ENCODE data around the gene USP8. TPM values are rescaled to one million over a fixed set of nuclear protein-coding genes. Genes with fewer than 3 reads are reported as not detected.

The USP8 gene
- polyA plus RNA-seq, 3 donors = 32.1 to 62.4 (median 37.3) TPM

- Histone ChIP-seq H4K20me1 (ENCODE audit: insufficient read depth, low read length) (no peaks in the 10 kb centered on the region), H3K27ac (ENCODE audit: low read depth in 1 of 2, low read length in 2 of 2) (no peak overlapping the region), H3K36me3 (replicated peaks in 1 of 2; ENCODE audit: control insufficient read depth in 1 of 2, insufficient read depth in 2 of 2, low read length in 2 of 2) (no peaks in the 10 kb centered on the region), H3K79me2 (ENCODE audit: insufficient read depth, low read length) (no peaks in the 10 kb centered on the region), H3K9me3 (replicated peaks in 1 of 2; ENCODE audit: control insufficient read depth in 1 of 2, insufficient read depth in 1 of 2, low read length in 2 of 2) (no peaks in the 10 kb centered on the region), H3K27me3 (ENCODE audit: control insufficient read depth in 2 of 2, insufficient read depth in 2 of 2, low read length in 2 of 2) (no peaks in the 10 kb centered on the region), H3K4me3 (replicated peaks in 1 of 3; ENCODE audit: low read depth in 2 of 3, low read length in 3 of 3) (no peak overlapping the region), H3K4me2 (replicated peaks; ENCODE audit: extremely low read depth, low read length, poor library complexity, severe bottlenecking) (no peak overlapping the region), H2AFZ (ENCODE audit: insufficient read depth, low read depth, low read length, poor library complexity, severe bottlenecking) (no peak overlapping the region), H3K9ac (ENCODE audit: insufficient read depth, low read length, poor library complexity, severe bottlenecking) (no peak overlapping the region), H3K4me1 (ENCODE audit: control insufficient read depth in 1 of 2, insufficient read depth in 2 of 2, low read length in 2 of 2) (peaks cover 2% of the 10 kb centered on the region in 2 donors)
- no peak for DNase-seq
- no peak overlapping the region for H3K27ac Mint-ChIP-seq
- no peak overlapping the region for H3K4me3 Mint-ChIP-seq
- WGBS (ENCODE audit: insufficient coverage) = no CpG with 5 or more reads among the region's 2 CpGs
- TF ChIP-seq, protein P1, sequence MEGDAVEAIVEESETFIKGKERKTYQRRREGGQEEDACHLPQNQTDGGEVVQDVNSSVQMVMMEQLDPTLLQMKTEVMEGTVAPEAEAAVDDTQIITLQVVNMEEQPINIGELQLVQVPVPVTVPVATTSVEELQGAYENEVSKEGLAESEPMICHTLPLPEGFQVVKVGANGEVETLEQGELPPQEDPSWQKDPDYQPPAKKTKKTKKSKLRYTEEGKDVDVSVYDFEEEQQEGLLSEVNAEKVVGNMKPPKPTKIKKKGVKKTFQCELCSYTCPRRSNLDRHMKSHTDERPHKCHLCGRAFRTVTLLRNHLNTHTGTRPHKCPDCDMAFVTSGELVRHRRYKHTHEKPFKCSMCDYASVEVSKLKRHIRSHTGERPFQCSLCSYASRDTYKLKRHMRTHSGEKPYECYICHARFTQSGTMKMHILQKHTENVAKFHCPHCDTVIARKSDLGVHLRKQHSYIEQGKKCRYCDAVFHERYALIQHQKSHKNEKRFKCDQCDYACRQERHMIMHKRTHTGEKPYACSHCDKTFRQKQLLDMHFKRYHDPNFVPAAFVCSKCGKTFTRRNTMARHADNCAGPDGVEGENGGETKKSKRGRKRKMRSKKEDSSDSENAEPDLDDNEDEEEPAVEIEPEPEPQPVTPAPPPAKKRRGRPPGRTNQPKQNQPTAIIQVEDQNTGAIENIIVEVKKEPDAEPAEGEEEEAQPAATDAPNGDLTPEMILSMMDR (IDR thresholded peaks at IDR 0.05) = no peak
- H3K27me3 Mint-ChIP-seq (ENCODE audit: low read depth in 3 of 3) = peaks cover 0 to 3% (median 2%) of the 10 kb centered on the region in 3 donors
- intact Hi-C loops (cut with micrococcal nuclease) = no loop called here
- H3K36me3 Mint-ChIP-seq = no peaks in the 10 kb centered on the region
- H3K4me1 Mint-ChIP-seq = peaks cover 4% of the 10 kb centered on the region
- H3K9me3 Mint-ChIP-seq = peaks cover 0 to 3% (median 0%) of the 10 kb centered on the region in 7 donors
Measured at GRCh38 chr15:50411870-50412269, 12.3 kb upstream of the USP8 start.

DNA sequence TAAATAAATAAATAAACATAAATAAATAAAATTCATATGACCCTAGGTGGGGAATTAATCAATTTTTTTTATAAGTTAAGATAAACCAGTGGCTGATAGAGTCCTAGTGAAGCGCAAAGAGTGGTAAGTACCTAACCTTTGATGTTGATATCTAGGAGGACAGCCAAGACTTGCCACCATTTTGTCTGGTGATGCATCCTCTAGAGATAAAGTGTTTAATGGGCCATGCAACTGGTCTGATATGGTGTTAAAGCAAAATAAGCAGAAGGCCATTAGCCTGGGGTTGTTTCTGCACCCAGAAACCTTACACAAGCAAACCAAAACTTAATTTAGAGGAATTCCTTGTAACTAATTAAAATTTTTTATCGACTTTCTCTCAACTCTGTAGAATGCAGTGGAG lies 9.6 kb upstream of the USP8 start:
- Mint-ChIP-seq H3K36me3 (no peaks in the 10 kb centered on the region), H3K4me3 (no peak overlapping the region), H3K9me3 (peaks cover 0 to 3% (median 0%) of the 10 kb centered on the region in 7 donors), H3K4me1 (no peaks in the 10 kb centered on the region), H3K27ac (no peak overlapping the region), H3K27me3 (ENCODE audit: low read depth in 3 of 3) (peaks cover 0 to 2% (median 0%) of the 10 kb centered on the region in 3 donors)
- intact Hi-C loops (cut with micrococcal nuclease) = no loop called here
- Histone ChIP-seq H3K4me1 (ENCODE audit: control insufficient read depth in 1 of 2, insufficient read depth in 2 of 2, low read length in 2 of 2) (no peaks in the 10 kb centered on the region), H3K27ac (ENCODE audit: low read depth in 1 of 2, low read length in 2 of 2) (no peak overlapping the region), H2AFZ (ENCODE audit: insufficient read depth, low read depth, low read length, poor library complexity, severe bottlenecking) (no peak overlapping the region), H4K20me1 (ENCODE audit: insufficient read depth, low read length) (no peaks in the 10 kb centered on the region), H3K27me3 (ENCODE audit: control insufficient read depth in 2 of 2, insufficient read depth in 2 of 2, low read length in 2 of 2) (no peaks in the 10 kb centered on the region), H3K9ac (ENCODE audit: insufficient read depth, low read length, poor library complexity, severe bottlenecking) (no peak overlapping the region), H3K4me3 (replicated peaks in 1 of 3; ENCODE audit: low read depth in 2 of 3, low read length in 3 of 3) (no peak overlapping the region), H3K4me2 (replicated peaks; ENCODE audit: extremely low read depth, low read length, poor library complexity, severe bottlenecking) (no peak overlapping the region), H3K9me3 (replicated peaks in 1 of 2; ENCODE audit: control insufficient read depth in 1 of 2, insufficient read depth in 1 of 2, low read length in 2 of 2) (no peaks in the 10 kb centered on the region), H3K36me3 (replicated peaks in 1 of 2; ENCODE audit: control insufficient read depth in 1 of 2, insufficient read depth in 2 of 2, low read length in 2 of 2) (no peaks in the 10 kb centered on the region), H3K79me2 (ENCODE audit: insufficient read depth, low read length) (no peaks in the 10 kb centered on the region)
- no peak for DNase-seq
- 100% methylated on average over 1 of the region's 2 CpGs for WGBS (ENCODE audit: insufficient coverage)
- TF ChIP-seq, protein P1 (IDR thresholded peaks at IDR 0.05) = no peak

Measured in CD14-positive monocyte (primary cell).